ENCODE data around the gene POLR3A. TPM values are rescaled to one million over a fixed set of nuclear protein-coding genes. Genes with fewer than 3 reads are reported as not detected.

POLR3A gene
- polyA plus RNA-seq, 1 of the 3 experiments (the other 2 are of a cell fraction): 10.8 TPM

- H4K20me1 ChIP-seq (ENCODE audit: insufficient read depth): no peaks in the 10 kb centered on the region
- H3K79me2 ChIP-seq (ENCODE audit: insufficient read depth): peaks cover 8% of the 10 kb centered on the region; the same call in 1 of the 2 replicates
- peaks cover 15% of the 10 kb centered on the region for H3F3A ChIP-seq (replicated peaks; ENCODE audit: insufficient read depth)
- ChIA-PET CTCF (no interaction called here), POLR2A (no interaction called here)
- H3K4me2 ChIP-seq: no peak overlapping the region
- no peak overlapping the region for H2AFZ ChIP-seq (ENCODE audit: low read depth)
- no peak overlapping the region for H3K4me3 ChIP-seq (ENCODE audit: low read depth in 2 of 2, low read length in 1 of 2)
- WGBS (ENCODE audit: low lambda C conversion rate): 93% methylated on average over 2 of the region's 2 CpGs
- H3K27ac ChIP-seq (ENCODE audit: low read depth in 2 of 2, low read length in 1 of 2): no peak overlapping the region
- no peaks in the 10 kb centered on the region for H3K9me3 ChIP-seq
- H3K9me2 ChIP-seq: no peaks in the 10 kb centered on the region
- no peak overlapping the region for H3K9ac ChIP-seq
- H3K4me1 ChIP-seq (ENCODE audit: control insufficient read depth in 1 of 2, insufficient read depth in 2 of 2, low read depth in 1 of 2, low read length in 1 of 2): peaks cover 0 to 4% of the 10 kb centered on the region in 2 experiments; a peak in 1 of 4 replicates
- no peaks in the 10 kb centered on the region for H3K27me3 ChIP-seq (ENCODE audit: insufficient read depth)
- TF ChIP-seq EZH2phosphoT487 (IDR thresholded peaks at IDR 0.05; ENCODE audit: borderline replicate concordance, low read depth) (no peak), JUND (IDR thresholded peaks at IDR 0.05) (no peak), POLR2AphosphoS5 (IDR thresholded peaks at IDR 0.05; ENCODE audit: low read depth, low read length) (no peak), YY1 (IDR thresholded peaks at IDR 0.05; ENCODE audit: low read depth) (no peak), SMC3 (IDR thresholded peaks at IDR 0.05; ENCODE audit: low read depth, low read length) (no peak), GATA2 (CRISPR knock-in tag; IDR thresholded peaks at IDR 0.05) (no peak), CHD2 (IDR thresholded peaks at IDR 0.05; ENCODE audit: low read length, partially characterized antibody) (no peak), MAX (IDR thresholded peaks at IDR 0.05; ENCODE audit: low read depth) (no peak), GABPA (IDR thresholded peaks at IDR 0.05; ENCODE audit: low read depth) (no peak)
- TF ChIP-seq, protein P1, sequence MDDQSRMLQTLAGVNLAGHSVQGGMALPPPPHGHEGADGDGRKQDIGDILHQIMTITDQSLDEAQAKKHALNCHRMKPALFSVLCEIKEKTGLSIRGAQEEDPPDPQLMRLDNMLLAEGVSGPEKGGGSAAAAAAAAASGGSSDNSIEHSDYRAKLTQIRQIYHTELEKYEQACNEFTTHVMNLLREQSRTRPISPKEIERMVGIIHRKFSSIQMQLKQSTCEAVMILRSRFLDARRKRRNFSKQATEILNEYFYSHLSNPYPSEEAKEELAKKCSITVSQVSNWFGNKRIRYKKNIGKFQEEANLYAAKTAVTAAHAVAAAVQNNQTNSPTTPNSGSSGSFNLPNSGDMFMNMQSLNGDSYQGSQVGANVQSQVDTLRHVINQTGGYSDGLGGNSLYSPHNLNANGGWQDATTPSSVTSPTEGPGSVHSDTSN (IDR thresholded peaks at IDR 0.05): no peak
- TF ChIP-seq, protein P2, sequence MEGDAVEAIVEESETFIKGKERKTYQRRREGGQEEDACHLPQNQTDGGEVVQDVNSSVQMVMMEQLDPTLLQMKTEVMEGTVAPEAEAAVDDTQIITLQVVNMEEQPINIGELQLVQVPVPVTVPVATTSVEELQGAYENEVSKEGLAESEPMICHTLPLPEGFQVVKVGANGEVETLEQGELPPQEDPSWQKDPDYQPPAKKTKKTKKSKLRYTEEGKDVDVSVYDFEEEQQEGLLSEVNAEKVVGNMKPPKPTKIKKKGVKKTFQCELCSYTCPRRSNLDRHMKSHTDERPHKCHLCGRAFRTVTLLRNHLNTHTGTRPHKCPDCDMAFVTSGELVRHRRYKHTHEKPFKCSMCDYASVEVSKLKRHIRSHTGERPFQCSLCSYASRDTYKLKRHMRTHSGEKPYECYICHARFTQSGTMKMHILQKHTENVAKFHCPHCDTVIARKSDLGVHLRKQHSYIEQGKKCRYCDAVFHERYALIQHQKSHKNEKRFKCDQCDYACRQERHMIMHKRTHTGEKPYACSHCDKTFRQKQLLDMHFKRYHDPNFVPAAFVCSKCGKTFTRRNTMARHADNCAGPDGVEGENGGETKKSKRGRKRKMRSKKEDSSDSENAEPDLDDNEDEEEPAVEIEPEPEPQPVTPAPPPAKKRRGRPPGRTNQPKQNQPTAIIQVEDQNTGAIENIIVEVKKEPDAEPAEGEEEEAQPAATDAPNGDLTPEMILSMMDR (IDR thresholded peaks at IDR 0.05): no peak
- peaks cover 68 to 81% of the 10 kb centered on the region in 2 experiments for H3K36me3 ChIP-seq (replicated peaks in 1 of 2; ENCODE audit: control insufficient read depth in 1 of 2, insufficient read depth in 2 of 2, low read length in 1 of 2)
- no peak for DNase-seq
These were observed 8.1 kb downstream of the POLR3A start for GRCh38 chr10:78021201-78021600.

DNA sequence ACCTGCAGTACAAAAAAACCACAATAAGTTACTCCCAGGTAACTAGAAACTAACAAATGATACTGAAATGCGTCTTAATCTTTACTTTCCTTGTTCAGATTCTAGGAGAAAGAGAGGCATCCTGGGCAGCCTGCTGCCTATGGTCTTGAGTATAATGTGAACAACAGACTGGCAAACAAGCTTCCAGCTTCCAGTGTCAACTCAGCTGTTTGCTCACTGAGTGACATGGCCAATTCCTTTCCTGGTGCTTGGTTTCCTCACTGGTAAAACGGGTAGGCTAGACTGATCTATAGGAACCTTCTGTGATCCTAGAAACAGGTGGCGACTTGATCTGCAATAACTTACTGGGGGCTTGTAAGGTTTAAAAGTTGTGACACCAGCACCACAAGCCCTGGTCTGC is 10.1 kb downstream of the POLR3A start:
- Histone ChIP-seq H3K9me3 (no peaks in the 10 kb centered on the region), H3F3A (replicated peaks; ENCODE audit: insufficient read depth) (no peaks in the 10 kb centered on the region), H3K27me3 (ENCODE audit: insufficient read depth) (no peaks in the 10 kb centered on the region), H2AFZ (ENCODE audit: low read depth) (no peak overlapping the region), H3K4me2 (no peak overlapping the region), H4K20me1 (ENCODE audit: insufficient read depth) (no peaks in the 10 kb centered on the region), H3K79me2 (ENCODE audit: insufficient read depth) (peaks cover 1% of the 10 kb centered on the region; the same call in 1 of the 2 replicates), H3K9ac (no peak overlapping the region), H3K27ac (ENCODE audit: low read depth in 2 of 2, low read length in 1 of 2) (no peak overlapping the region), H3K36me3 (replicated peaks in 1 of 2; ENCODE audit: control insufficient read depth in 1 of 2, insufficient read depth in 2 of 2, low read length in 1 of 2) (peaks cover 64 to 89% of the 10 kb centered on the region in 2 experiments), H3K9me2 (no peaks in the 10 kb centered on the region), H3K4me3 (ENCODE audit: low read depth in 2 of 2, low read length in 1 of 2) (no peak overlapping the region), H3K4me1 (ENCODE audit: control insufficient read depth in 1 of 2, insufficient read depth in 2 of 2, low read depth in 1 of 2, low read length in 1 of 2) (no peaks in the 10 kb centered on the region)
- TF ChIP-seq CHD2 (IDR thresholded peaks at IDR 0.05; ENCODE audit: low read length, partially characterized antibody) (no peak), JUND (IDR thresholded peaks at IDR 0.05) (no peak), NRF1 (IDR thresholded peaks at IDR 0.05; ENCODE audit: low read depth, low read length) (no peak), SMC3 (IDR thresholded peaks at IDR 0.05; ENCODE audit: low read depth, low read length) (no peak), TCF12 (IDR thresholded peaks at IDR 0.05) (no peak), MEF2A (IDR thresholded peaks at IDR 0.05; ENCODE audit: borderline replicate concordance, low read depth) (no peak), IRF3 (IDR thresholded peaks at IDR 0.05; ENCODE audit: low read depth, low read length) (no peak), POLR2AphosphoS5 (IDR thresholded peaks at IDR 0.05; ENCODE audit: low read depth, low read length) (no peak), TAF1 (IDR thresholded peaks at IDR 0.05; ENCODE audit: borderline replicate concordance, low read depth, low read length) (no peak)
- TF ChIP-seq, protein P2 (IDR thresholded peaks at IDR 0.05): no peak
- TF ChIP-seq, protein P3, sequence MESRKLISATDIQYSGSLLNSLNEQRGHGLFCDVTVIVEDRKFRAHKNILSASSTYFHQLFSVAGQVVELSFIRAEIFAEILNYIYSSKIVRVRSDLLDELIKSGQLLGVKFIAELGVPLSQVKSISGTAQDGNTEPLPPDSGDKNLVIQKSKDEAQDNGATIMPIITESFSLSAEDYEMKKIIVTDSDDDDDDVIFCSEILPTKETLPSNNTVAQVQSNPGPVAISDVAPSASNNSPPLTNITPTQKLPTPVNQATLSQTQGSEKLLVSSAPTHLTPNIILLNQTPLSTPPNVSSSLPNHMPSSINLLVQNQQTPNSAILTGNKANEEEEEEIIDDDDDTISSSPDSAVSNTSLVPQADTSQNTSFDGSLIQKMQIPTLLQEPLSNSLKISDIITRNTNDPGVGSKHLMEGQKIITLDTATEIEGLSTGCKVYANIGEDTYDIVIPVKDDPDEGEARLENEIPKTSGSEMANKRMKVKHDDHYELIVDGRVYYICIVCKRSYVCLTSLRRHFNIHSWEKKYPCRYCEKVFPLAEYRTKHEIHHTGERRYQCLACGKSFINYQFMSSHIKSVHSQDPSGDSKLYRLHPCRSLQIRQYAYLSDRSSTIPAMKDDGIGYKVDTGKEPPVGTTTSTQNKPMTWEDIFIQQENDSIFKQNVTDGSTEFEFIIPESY (IDR thresholded peaks at IDR 0.05; ENCODE audit: borderline replicate concordance, low read depth): no peak
- 83% methylated on average over 3 of the region's 3 CpGs for WGBS (ENCODE audit: low lambda C conversion rate)
- ChIA-PET CTCF (interaction anchor here (1.2 kb wide), 1 partner anchor 28 kb away, joined by 4 read pairs; no protein-coding TSS in a partner anchor), POLR2A (no interaction called here)
- DNase-seq: no peak

All from SK-N-SH (cell line).